H9 (cell line): ENCODE results near the gene FREM1. TPM values are rescaled to one million over a fixed set of nuclear protein-coding genes. Genes with fewer than 3 reads are reported as not detected.

Experiments used
- DNase-seq: peaks from one replicate; pipeline ENCODE4 v3.0.0-alpha.2; 2017
- H2AFZ ChIP-seq: one replicate; pipeline ENCODE4 v1.6.1; 2013; ENCODE audit warnings: mild to moderate bottlenecking, low read length, control low read depth, moderate library complexity
- H2AK5ac ChIP-seq: 2 replicates; pipeline ENCODE4 v1.6.1; 2013; ENCODE audit warnings: low read length, control low read depth, mixed read lengths; ENCODE audit not compliant: insufficient read length
- H2BK120ac ChIP-seq: one replicate; pipeline ENCODE4 v1.6.1; 2013; ENCODE audit warnings: low read depth, mild to moderate bottlenecking, low read length, control low read depth, inconsistent platforms; ENCODE audit not compliant: poor library complexity, severe bottlenecking
- H2BK12ac ChIP-seq: 2 replicates; pipeline ENCODE4 v1.6.1; 2013; ENCODE audit warnings: low read length, control low read depth, mixed read lengths, low read depth; ENCODE audit not compliant: insufficient read length
- H2BK15ac ChIP-seq: 2 replicates; pipeline ENCODE4 v1.6.1; 2013; ENCODE audit warnings: low read depth, low read length, control low read depth
- H2BK20ac ChIP-seq: one replicate; pipeline ENCODE4 v1.6.1; 2013; ENCODE audit warnings: low read depth, mild to moderate bottlenecking, low read length, control low read depth, inconsistent platforms; ENCODE audit not compliant: poor library complexity, severe bottlenecking
- H2BK5ac ChIP-seq: 2 replicates; pipeline ENCODE4 v1.6.1; 2013; ENCODE audit warnings: low read length, control low read depth, mixed read lengths; ENCODE audit not compliant: insufficient read length
- H3K14ac ChIP-seq: 2 replicates; pipeline ENCODE4 v1.6.1; 2013; ENCODE audit warnings: low read length, control low read depth; ENCODE audit not compliant: insufficient read depth
- H3K18ac ChIP-seq: 2 replicates; pipeline ENCODE4 v1.6.1; 2013; ENCODE audit warnings: low read depth, mild to moderate bottlenecking, mixed read lengths, low read length, control low read depth; ENCODE audit not compliant: insufficient read length
- H3K23ac ChIP-seq: 2 replicates; pipeline ENCODE4 v1.6.1; 2013; ENCODE audit warnings: low read length, control low read depth, mixed read lengths, low read depth; ENCODE audit not compliant: insufficient read length
- H3K23me2 ChIP-seq: 2 replicates; pipeline ENCODE4 v1.6.1; 2013; ENCODE audit warnings: low read depth, mild to moderate bottlenecking, mixed read lengths, low read length, control low read depth; ENCODE audit not compliant: insufficient read length, poor library complexity, severe bottlenecking
- H3K27ac ChIP-seq: 2 replicates; pipeline ENCODE4 v1.5.1; 2013; ENCODE audit warnings: low read length, control low read depth, mixed read lengths, low read depth; ENCODE audit not compliant: insufficient read length
- H3K27me3 ChIP-seq: 2 replicates; pipeline ENCODE4 v1.6.1; 2013; ENCODE audit warnings: low read length, control low read depth, inconsistent platforms; ENCODE audit not compliant: insufficient read depth
- H3K4ac ChIP-seq: 2 replicates; pipeline ENCODE4 v1.6.1; 2013; ENCODE audit warnings: low read depth, mild to moderate bottlenecking, control low read depth, inconsistent platforms, low read length, moderate library complexity
- H3K4me1 ChIP-seq: 2 replicates; pipeline ENCODE4 v1.6.1; 2013; ENCODE audit warnings: low read length, control low read depth, inconsistent platforms; ENCODE audit not compliant: insufficient read depth
- H3K4me2 ChIP-seq: 2 replicates; pipeline ENCODE4 v1.6.1; 2013; ENCODE audit warnings: low read length, control low read depth, mixed read lengths; ENCODE audit not compliant: insufficient read length, insufficient read depth
- H3K56ac ChIP-seq: 2 replicates; pipeline ENCODE4 v1.6.1; 2013; ENCODE audit warnings: low read depth, mild to moderate bottlenecking, mixed read lengths, low read length, control low read depth; ENCODE audit not compliant: insufficient read length
- H3K79me1 ChIP-seq: 2 replicates; pipeline ENCODE4 v1.6.1; 2013; ENCODE audit warnings: low read depth, mild to moderate bottlenecking, moderate library complexity, low read length, control low read depth, inconsistent platforms; ENCODE audit not compliant: insufficient read depth, poor library complexity, severe bottlenecking
- H3K79me2 ChIP-seq: 2 replicates; pipeline ENCODE4 v1.6.1; 2013; ENCODE audit warnings: low read length, control low read depth, inconsistent platforms; ENCODE audit not compliant: insufficient read depth
- H3K9ac ChIP-seq: 2 replicates; pipeline ENCODE4 v1.6.1; 2013; ENCODE audit warnings: low read length, control low read depth, mixed read lengths; ENCODE audit not compliant: insufficient read length; ENCODE audit errors: extremely low read depth
- H3K9me3 ChIP-seq: one replicate; pipeline ENCODE4 v1.6.1; 2013; ENCODE audit warnings: low read depth, low read length, inconsistent platforms; ENCODE audit not compliant: control insufficient read depth
- H3T11ph ChIP-seq: one replicate; pipeline ENCODE4 v1.6.1; 2013; ENCODE audit warnings: mild to moderate bottlenecking, low read length, control low read depth, inconsistent platforms
- H4K20me1 ChIP-seq: one replicate; pipeline ENCODE4 v1.6.1; 2013; ENCODE audit not compliant: control insufficient read depth, insufficient read length, insufficient read depth
- H4K5ac ChIP-seq: 2 replicates; pipeline ENCODE4 v1.6.1; 2013; ENCODE audit warnings: low read depth, mild to moderate bottlenecking, mixed read lengths, low read length, control low read depth; ENCODE audit not compliant: insufficient read length
- H4K8ac ChIP-seq: replicated peaks from 2 replicates; pipeline ENCODE4 v1.6.1; 2013; ENCODE audit warnings: low read length, control low read depth, mixed read lengths, low read depth; ENCODE audit not compliant: insufficient read length
- H4K91ac ChIP-seq: 2 replicates; pipeline ENCODE4 v1.6.1; 2013; ENCODE audit warnings: low read depth, mild to moderate bottlenecking, moderate library complexity, mixed read lengths, low read length, control low read depth; ENCODE audit not compliant: insufficient read length
- H3K27ac Mint-ChIP-seq, 3 experiments: 2 replicates in 2 of 3; 3 replicates in 1 of 3; pipeline ENCODE4 v1.8.0; 2020 to 2021; ENCODE audit warnings: mixed read lengths in 3 of 3, mild to moderate bottlenecking in 1 of 3, moderate library complexity in 1 of 3
- H3K27me3 Mint-ChIP-seq: 2 replicates; pipeline ENCODE4 v1.8.0; 2021; ENCODE audit warnings: low read depth, mild to moderate bottlenecking, moderate library complexity, mixed read lengths
- H3K36me3 Mint-ChIP-seq, 3 experiments: 2 replicates in 2 of 3; 3 replicates in 1 of 3; pipeline ENCODE4 v1.8.0; 2020 to 2021; ENCODE audit warnings: low read depth in 3 of 3, mixed read lengths in 3 of 3; ENCODE audit not compliant: insufficient read depth in 1 of 3
- H3K4me1 Mint-ChIP-seq, 2 experiments: 2 replicates each; pipeline ENCODE4 v1.8.0; 2020; ENCODE audit warnings: mixed read lengths in 2 of 2
- H3K4me3 Mint-ChIP-seq, 2 experiments: 2 replicates in 1 of 2; 3 replicates in 1 of 2; pipeline ENCODE4 v1.8.0; 2020 to 2021; ENCODE audit warnings: mild to moderate bottlenecking in 2 of 2, mixed read lengths in 2 of 2, moderate library complexity in 1 of 2
- H3K9me3 Mint-ChIP-seq, 2 experiments: 2 replicates in 1 of 2; 3 replicates in 1 of 2; pipeline ENCODE4 v1.8.0; 2020; ENCODE audit warnings: mild to moderate bottlenecking in 2 of 2, mixed read lengths in 2 of 2, moderate library complexity in 1 of 2
- CTCF ChIP-seq: fragments of 200-600 bp; sonication (generic); conservative IDR thresholded peaks from 3 replicates; pipeline ENCODE4 v1.8.0; 2021; ENCODE audit warnings: antibody characterized with exemption, mild to moderate bottlenecking
- WGBS: extraction: QIAGEN DNeasy Blood & Tissue Kit; methylation state at CpG from one replicate; pipeline ENCODE4 v1.1.7; 2013; ENCODE audit warnings: missing lambda C conversion rate, low lambda C conversion rate, mixed read lengths; ENCODE audit not compliant: insufficient read length; ENCODE audit errors: extremely low coverage; 5-methylcytosine and 5-hydroxymethylcytosine counted together
- total RNA-seq: library from RNA; stranded (reverse); gene quantifications from 2 replicates; pipeline ENCODE4 v1.2.1, GENCODE V29; 2021

Gene FREM1
- total RNA-seq, 1 experiment from 2014 or later: 0.44 TPM

- WGBS: no CpG with 5 or more reads among the region's 2 CpGs
- Mint-ChIP-seq H3K4me1 (peaks cover 19 to 21% of the 10 kb centered on the region in 2 experiments; a peak in 3 of 4 replicates), H3K27ac (no peak overlapping the region), H3K36me3 (no peaks in the 10 kb centered on the region), H3K4me3 (no peak overlapping the region), H3K9me3 (no peaks in the 10 kb centered on the region), H3K27me3 (no peaks in the 10 kb centered on the region)
- Histone ChIP-seq H3K4me2 (no peak overlapping the region), H3K23me2 (peaks cover 4% of the 10 kb centered on the region), H3K14ac (no peak overlapping the region), H3K9ac (no peak overlapping the region), H3K18ac (no peak overlapping the region), H3K9me3 (no peaks in the 10 kb centered on the region), H3K4ac (no peak overlapping the region), H2AFZ (no peak overlapping the region), H3K79me2 (no peaks in the 10 kb centered on the region), H3K56ac (no peak overlapping the region), H2BK20ac (no peak overlapping the region), H3K4me1 (peaks cover 9% of the 10 kb centered on the region), H4K91ac (no peak overlapping the region), H3K79me1 (no peaks in the 10 kb centered on the region), H2BK120ac (no peak overlapping the region), H3K27ac (no peak overlapping the region), H3K27me3 (no peaks in the 10 kb centered on the region), H3T11ph (no peak overlapping the region), H2BK15ac (no peak overlapping the region), H3K23ac (no peak overlapping the region), H4K20me1 (no peaks in the 10 kb centered on the region), H4K5ac (no peak overlapping the region), H2AK5ac (no peak overlapping the region), H4K8ac (no peak overlapping the region), H2BK12ac (no peak overlapping the region), H2BK5ac (no peak overlapping the region)
- DNase-seq: no peak
- no peak for TF ChIP-seq CTCF
These were observed 818 bp upstream of the FREM1 start for GRCh38 chr9:14911046-14911445.
